OCI-LY3 (cell line): Measurements from ENCODE around the gene INHA.

Experiments
- CTCF ChIP-seq: fragments of 200-600, 300-600 bp; sonication (generic); IDR thresholded peaks from 2 replicates; pipeline ENCODE4 v1.5.1; 2014; ENCODE audit warnings: antibody characterized with exemption, low read length, low read depth
- EZH2phosphoT487 ChIP-seq: fragments of 200-600 bp; shearing (Covaris generic); IDR thresholded peaks from 2 replicates; pipeline ENCODE4 v1.6.1; 2018; ENCODE audit warnings: antibody characterized with exemption, mixed run types, low read depth

- TF ChIP-seq CTCF (no peak), EZH2phosphoT487 (no peak)
Measured at GRCh38 chr2:219548990-219549389, 23.1 kb upstream of the INHA start.
